Stimulated activated naive CD4-positive, alpha-beta T cell (primary cell): Measurements from ENCODE around the gene C6orf120.

Experiments used
- DNase-seq, 6 experiments: peaks; one replicate each; lab custom pipeline; 2025; lab: John Stamatoyannopoulos, UW

The C6orf120 gene

GRCh38 chr6:169725125-169726048 is 23.5 kb downstream of the C6orf120 start:
- DNase-seq: peak in 3 of 6 experiments; percentile 3 to 34 (median 11)

- no peak for DNase-seq
Observed at GRCh38 chr6:169726049-169726400, 24.1 kb downstream of the C6orf120 start.

DNA sequence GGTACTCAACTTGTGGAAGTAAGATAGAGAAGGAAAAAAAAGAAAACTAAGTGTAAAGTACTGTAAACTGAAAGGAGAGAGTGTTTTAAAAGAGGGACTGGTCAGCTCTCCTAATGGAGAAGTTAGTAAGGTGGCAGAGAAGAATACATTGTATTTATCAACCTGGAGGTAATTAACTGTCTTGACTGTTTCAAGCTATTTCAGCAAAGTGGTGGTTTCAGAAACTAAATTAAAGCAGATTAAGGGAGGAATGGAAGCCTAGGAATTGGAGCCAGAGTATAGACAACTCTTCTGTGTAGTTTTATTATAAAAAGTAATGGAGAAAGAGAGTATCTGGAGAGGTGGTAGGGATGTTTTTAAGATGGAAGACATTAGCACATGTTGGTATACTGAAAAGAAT is 25.0 kb downstream of the C6orf120 start:
- DNase-seq: no peak

DNA sequence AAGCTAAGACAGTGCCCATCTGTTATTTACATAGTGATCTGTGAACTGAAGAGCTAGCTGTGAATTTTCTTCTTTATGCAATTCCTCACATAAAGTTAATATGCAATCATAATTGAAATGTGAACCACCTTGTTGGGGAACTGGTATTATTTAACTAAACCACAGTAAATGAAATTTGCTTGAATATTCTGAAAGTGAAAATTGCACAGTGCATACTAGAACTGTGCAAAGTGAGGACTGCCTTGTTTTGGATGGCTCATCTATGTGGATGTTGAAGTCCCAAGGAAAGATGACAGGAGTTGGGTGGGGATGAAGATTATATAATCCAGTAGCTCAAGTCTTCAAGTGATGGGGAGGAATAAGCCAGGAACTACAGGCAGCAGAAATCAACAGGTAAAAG is 28.0 kb downstream of the C6orf120 start:
- no peak for DNase-seq

- DNase-seq: no peak
Observed at GRCh38 chr6:169738204-169738975, 36.5 kb downstream of the C6orf120 start.

- DNase-seq: no peak
Observed at GRCh38 chr6:169738976-169739529, 37.1 kb downstream of the C6orf120 start.

- DNase-seq: no peak
Observed at GRCh38 chr6:169741344-169741743, 39.4 kb downstream of the C6orf120 start.

- DNase-seq: no peak
Observed at GRCh38 chr6:169745405-169745804, 43.5 kb downstream of the C6orf120 start.

- no peak for DNase-seq
Observed at GRCh38 chr6:169746556-169746955, 44.6 kb downstream of the C6orf120 start.

GRCh38 chr6:169751242-169752073 is 49.5 kb downstream of the C6orf120 start, which contains the start of the genes DYNLT2 and ERMARD:
DYNLT2 (minus strand) TSS chr6:169751572; CDS start chr6:169751458, 114 bp downstream.
ERMARD (plus strand) TSS chr6:169751622; CDS start chr6:169751658, 36 bp downstream.
- peak; percentile 87 to 95 (median 92) for DNase-seq

GRCh38 chr6:169752074-169752623 is 50.2 kb downstream of the C6orf120 start:
- peak in 2 of 6 experiments; percentile 22 to 48 for DNase-seq
